Measurements from ENCODE around the gene CTNNA3. TPM values are rescaled to one million over a fixed set of nuclear protein-coding genes. Genes with fewer than 3 reads are reported as not detected.

CTNNA3 gene
- total RNA-seq, 2 donors from 2014 or later, result 20.3 to 23.8 TPM

DNA sequence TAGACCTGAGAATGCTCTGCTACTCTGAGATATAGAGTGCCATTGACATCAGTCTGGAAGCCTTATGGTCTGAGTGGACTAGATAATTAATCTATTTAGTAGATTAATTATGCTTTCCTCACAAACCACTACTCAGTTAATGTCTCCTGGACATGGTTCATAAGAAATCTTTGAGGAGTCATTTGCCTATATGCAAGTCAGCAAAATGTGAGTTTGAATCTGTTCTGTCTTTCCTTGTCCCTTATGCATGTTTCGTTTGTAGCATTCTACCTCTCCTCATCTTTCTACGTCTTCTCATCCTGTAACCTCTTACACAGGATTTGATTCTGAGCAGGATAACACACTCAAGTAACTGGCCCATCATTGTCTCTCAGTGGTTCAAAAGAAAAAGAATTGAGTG lies 1505.6 kb downstream of the CTNNA3 start:
- H3K4me3 ChIP-seq, result no peak overlapping the region
- TF ChIP-seq, protein P1, sequence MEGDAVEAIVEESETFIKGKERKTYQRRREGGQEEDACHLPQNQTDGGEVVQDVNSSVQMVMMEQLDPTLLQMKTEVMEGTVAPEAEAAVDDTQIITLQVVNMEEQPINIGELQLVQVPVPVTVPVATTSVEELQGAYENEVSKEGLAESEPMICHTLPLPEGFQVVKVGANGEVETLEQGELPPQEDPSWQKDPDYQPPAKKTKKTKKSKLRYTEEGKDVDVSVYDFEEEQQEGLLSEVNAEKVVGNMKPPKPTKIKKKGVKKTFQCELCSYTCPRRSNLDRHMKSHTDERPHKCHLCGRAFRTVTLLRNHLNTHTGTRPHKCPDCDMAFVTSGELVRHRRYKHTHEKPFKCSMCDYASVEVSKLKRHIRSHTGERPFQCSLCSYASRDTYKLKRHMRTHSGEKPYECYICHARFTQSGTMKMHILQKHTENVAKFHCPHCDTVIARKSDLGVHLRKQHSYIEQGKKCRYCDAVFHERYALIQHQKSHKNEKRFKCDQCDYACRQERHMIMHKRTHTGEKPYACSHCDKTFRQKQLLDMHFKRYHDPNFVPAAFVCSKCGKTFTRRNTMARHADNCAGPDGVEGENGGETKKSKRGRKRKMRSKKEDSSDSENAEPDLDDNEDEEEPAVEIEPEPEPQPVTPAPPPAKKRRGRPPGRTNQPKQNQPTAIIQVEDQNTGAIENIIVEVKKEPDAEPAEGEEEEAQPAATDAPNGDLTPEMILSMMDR (IDR thresholded peaks at IDR 0.05), result no peak
- no peak for DNase-seq (ENCODE audit: low spot score)

DNA sequence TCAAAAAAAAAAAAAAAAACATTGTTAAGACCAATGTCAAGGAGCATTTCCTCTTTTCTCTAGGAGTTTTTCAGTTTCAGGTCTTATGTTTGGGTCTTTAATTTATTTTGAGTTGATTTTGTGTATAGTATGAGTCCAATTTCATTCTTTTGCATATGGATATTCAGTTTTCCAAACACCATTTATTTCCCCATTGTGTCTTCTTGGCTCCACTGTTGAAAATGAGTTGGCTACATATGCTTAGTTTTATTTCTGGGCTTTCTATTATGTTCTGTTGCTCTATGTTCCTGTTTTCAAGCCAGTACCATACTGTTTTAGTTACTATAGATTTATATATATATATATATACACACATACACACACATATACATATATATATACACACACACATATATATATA lies 1506.7 kb downstream of the CTNNA3 start:
- H3K9me3 ChIP-seq, result no peaks in the 10 kb centered on the region
- no peaks in the 10 kb centered on the region for H3K27me3 ChIP-seq
- H3K4me3 ChIP-seq, result no peak overlapping the region
- TF ChIP-seq, protein P1 (IDR thresholded peaks at IDR 0.05), result no peak
- no peaks in the 10 kb centered on the region for H3K36me3 ChIP-seq
- no peaks in the 10 kb centered on the region for H3K4me1 ChIP-seq
- H3K27ac ChIP-seq, result no peak overlapping the region
- DNase-seq (ENCODE audit: low spot score), result no peak

More for the DNA sequence above, 1505.6 kb downstream of the CTNNA3 start:
- no peak overlapping the region for H3K27ac ChIP-seq
- H3K4me1 ChIP-seq, result no peaks in the 10 kb centered on the region
- H3K27me3 ChIP-seq, result no peaks in the 10 kb centered on the region
- no peaks in the 10 kb centered on the region for H3K9me3 ChIP-seq
- no peaks in the 10 kb centered on the region for H3K36me3 ChIP-seq

DNA sequence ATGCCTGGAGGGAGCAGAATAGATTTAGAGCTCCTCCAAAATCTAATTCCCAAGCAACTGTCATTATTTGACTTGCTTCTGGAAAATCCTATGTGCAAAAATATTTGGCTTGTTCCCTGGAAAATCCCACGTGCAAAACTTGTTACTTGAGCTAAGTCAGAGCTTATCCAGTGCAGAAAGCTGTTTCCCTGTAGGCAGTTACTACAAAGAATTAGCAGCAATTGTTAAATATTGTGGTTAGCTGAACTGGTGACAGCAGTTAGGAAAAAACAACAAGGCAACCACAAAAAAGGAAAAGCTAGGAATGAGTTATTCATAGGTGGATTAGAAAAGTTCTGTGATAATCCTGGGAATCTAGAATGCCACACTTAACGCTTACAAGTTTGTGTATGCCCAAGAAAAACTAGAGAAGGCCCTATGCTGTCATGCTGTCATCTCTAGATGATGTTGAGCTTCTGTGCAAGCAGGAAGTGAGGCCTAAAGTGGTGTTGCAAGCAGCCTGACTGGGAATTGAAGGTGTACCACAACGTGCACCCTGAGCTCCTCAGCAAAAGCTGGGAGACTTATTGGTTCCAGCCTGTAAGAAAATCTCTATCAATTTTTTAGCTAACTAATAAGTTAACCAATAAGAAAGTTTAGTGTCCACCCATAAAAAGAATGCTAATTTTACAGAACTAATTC lies 1508.8 kb downstream of the CTNNA3 start:
- Histone ChIP-seq H3K4me1 (no peaks in the 10 kb centered on the region), H3K27me3 (no peaks in the 10 kb centered on the region), H3K36me3 (no peaks in the 10 kb centered on the region), H3K27ac (no peak overlapping the region), H3K9me3 (no peaks in the 10 kb centered on the region), H3K4me3 (no peak overlapping the region)
- DNase-seq (ENCODE audit: low spot score), result no peak
- TF ChIP-seq, protein P1 (IDR thresholded peaks at IDR 0.05), result no peak

DNA sequence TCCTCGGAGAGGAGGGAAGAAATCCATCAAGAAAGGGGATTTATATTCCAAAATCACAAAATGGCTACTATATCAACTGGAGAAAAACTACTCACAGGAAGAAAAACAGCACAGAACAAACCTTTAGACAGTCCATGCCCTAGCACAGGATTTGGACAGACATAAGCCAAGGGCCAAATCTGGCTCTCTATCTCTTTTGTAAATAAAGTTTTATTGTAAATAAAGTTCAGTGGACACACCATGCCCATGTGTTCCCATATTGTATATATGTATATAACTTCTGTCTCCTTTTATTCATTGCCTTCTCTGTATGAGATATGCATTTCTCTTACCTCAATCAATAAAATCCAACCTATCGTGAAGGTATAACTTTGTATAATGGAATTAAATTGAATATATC lies 1513.0 kb downstream of the CTNNA3 start:
- Histone ChIP-seq H3K27me3 (no peaks in the 10 kb centered on the region), H3K4me3 (no peak overlapping the region), H3K27ac (no peak overlapping the region), H3K4me1 (no peaks in the 10 kb centered on the region), H3K9me3 (no peaks in the 10 kb centered on the region), H3K36me3 (no peaks in the 10 kb centered on the region)
- TF ChIP-seq, protein P1 (IDR thresholded peaks at IDR 0.05), result no peak
- no peak for DNase-seq (ENCODE audit: low spot score)

DNA sequence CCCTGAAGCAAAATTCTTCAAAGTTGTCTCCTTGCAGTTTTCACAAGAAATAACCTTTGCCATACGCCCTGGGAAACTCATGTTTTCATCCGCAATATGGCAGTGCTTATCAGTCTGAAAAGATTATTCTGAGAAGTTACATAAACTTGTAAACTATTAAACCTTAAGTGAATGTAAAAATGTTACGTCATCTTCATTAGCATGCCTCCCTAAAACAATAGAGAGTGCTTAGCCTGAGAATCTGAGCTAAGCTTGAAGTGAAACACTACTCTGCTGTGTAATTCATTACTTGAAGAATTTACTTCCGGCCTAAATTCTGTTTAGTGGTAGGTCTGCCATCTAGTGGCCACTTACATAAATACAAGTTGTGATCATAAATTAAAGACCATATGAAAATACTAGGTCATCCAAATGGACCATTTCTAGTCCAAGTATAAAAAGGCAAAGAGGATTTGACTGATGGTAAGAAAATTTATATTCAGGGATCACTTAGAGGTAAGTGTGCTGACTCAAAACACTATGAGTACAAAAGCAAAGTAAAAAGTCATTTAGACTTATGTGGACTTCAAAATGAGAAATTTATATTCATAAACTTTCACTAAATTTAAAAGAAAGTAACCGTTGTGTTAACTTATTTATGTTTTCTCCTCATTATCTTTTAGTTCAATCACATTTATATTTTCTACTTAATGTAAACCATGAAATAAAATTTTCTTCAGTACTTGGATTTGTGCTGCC lies 1515.2 kb downstream of the CTNNA3 start:
- no peaks in the 10 kb centered on the region for H3K27me3 ChIP-seq

More for the DNA sequence above, 1515.2 kb downstream of the CTNNA3 start:
- H3K36me3 ChIP-seq, result no peaks in the 10 kb centered on the region
- no peak overlapping the region for H3K4me3 ChIP-seq
- H3K27ac ChIP-seq, result no peak overlapping the region
- TF ChIP-seq, protein P1 (IDR thresholded peaks at IDR 0.05), result peak; percentile 38 to 80
- no peaks in the 10 kb centered on the region for H3K4me1 ChIP-seq
- H3K9me3 ChIP-seq, result no peaks in the 10 kb centered on the region
- DNase-seq (ENCODE audit: low spot score), result no peak

Data from right atrium auricular region (tissue), 2 donors.